ENCODE results near the gene MBD3. TPM values are rescaled to one million over a fixed set of nuclear protein-coding genes. Genes with fewer than 3 reads are reported as not detected.

MBD3 gene
- total and polyA plus RNA-seq, 2 of the 4 experiments (the other 2 are of a cell fraction), result 42.5 to 66.3 TPM

- H4K5ac ChIP-seq (ENCODE audit: low read depth, low read length), result peak overlapping the region; percentile 84; the same call in 1 of the 2 replicates
- H3K56ac ChIP-seq (ENCODE audit: extremely low read depth, insufficient read depth, low read length), result peak overlapping the region; percentile 52; the same call in 1 of the 2 replicates
- H3K4me3 ChIP-seq (ENCODE audit: insufficient read depth, low read depth, low read length), result peak overlapping the region; percentile 97
- no peaks in the 10 kb centered on the region for H3K9me3 ChIP-seq (ENCODE audit: control insufficient read depth, insufficient read depth, low read length)
- peak overlapping the region; percentile 81 for H2AK5ac ChIP-seq (ENCODE audit: low read depth, low read length)
- peak overlapping the region; percentile 17; the same call in 1 of the 2 replicates for H3K23ac ChIP-seq (ENCODE audit: low read depth, low read length)
- H3K9me1 ChIP-seq (ENCODE audit: insufficient read depth, low read length), result peaks cover 10% of the 10 kb centered on the region
- peaks cover 0 to 31% of the 10 kb centered on the region in 2 experiments; a peak in 2 of 4 replicates for H3K79me1 ChIP-seq (ENCODE audit: low read depth in 1 of 2, low read length in 2 of 2)
- peaks cover 4% of the 10 kb centered on the region; the same call in 1 of the 2 replicates for H3K36me3 ChIP-seq (ENCODE audit: control insufficient read depth, insufficient read depth, low read length)
- no peak overlapping the region for H2BK15ac ChIP-seq (ENCODE audit: low read depth, low read length)
- H2BK5ac ChIP-seq (ENCODE audit: low read depth, low read length, poor library complexity, severe bottlenecking), result peak overlapping the region; percentile 91
- in situ Hi-C loops (cut with MboI; ENCODE audit: low sequenced_read_pairs), result no loop called here
- peak overlapping the region; percentile 95; the same call in 1 of the 2 replicates for H3K4ac ChIP-seq (ENCODE audit: low read depth, low read length)
- H3K4me1 ChIP-seq (ENCODE audit: control insufficient read depth, insufficient read depth, low read length), result peaks cover 8% of the 10 kb centered on the region
- ChIA-PET CTCF (interaction anchor here (0.6 to 1.5 kb wide), 2 partner anchors 21 to 53 kb away, joined by 5 to 11 read pairs; no protein-coding TSS in a partner anchor), POLR2A (ENCODE audit: unreplicated experiment) (no interaction called here)
- ATAC-seq (ENCODE audit: low read depth) (peak; percentile 40), DNase-seq (no peak)
- H3K9ac ChIP-seq (ENCODE audit: low read depth, low read length), result peak overlapping the region; percentile 98
- H3K18ac ChIP-seq (ENCODE audit: low read depth, low read length), result peak overlapping the region; percentile 78; the same call in 1 of the 2 replicates
- peaks cover 50% of the 10 kb centered on the region for H4K20me1 ChIP-seq (ENCODE audit: insufficient read depth, low read length)
- WGBS, 2 experiments (ENCODE audit: extremely low coverage in 2 of 2, insufficient read length in 1 of 2), result 0% methylated on average over 75 of the region's 108 CpGs; no CpG with 5 or more reads in 1 of the 2 experiments
- H3K27me3 ChIP-seq (ENCODE audit: control insufficient read depth, insufficient read depth, low read length), result no peaks in the 10 kb centered on the region; the same call in 1 of the 2 replicates
- dilution Hi-C loops (cut with HindIII; ENCODE audit: low sequenced_read_pairs, unreplicated experiment), result no loop called here
- peak overlapping the region; percentile 100 for H2AK9ac ChIP-seq (replicated peaks; ENCODE audit: low read depth, low read length, poor library complexity)
- peak overlapping the region; percentile 77 for H3K4me2 ChIP-seq (ENCODE audit: low read depth, low read length)
- peak overlapping the region; percentile 95 for H3K27ac ChIP-seq (ENCODE audit: insufficient read depth, low read length)
- H2BK120ac ChIP-seq (ENCODE audit: low read depth, low read length), result no peak overlapping the region
- no peak for TF ChIP-seq RAD21 (IDR thresholded peaks at IDR 0.05; ENCODE audit: low read length)
- no peak for TF ChIP-seq USF2 (IDR thresholded peaks at IDR 0.05; ENCODE audit: low read depth, low read length)
- TF ChIP-seq, protein P1, sequence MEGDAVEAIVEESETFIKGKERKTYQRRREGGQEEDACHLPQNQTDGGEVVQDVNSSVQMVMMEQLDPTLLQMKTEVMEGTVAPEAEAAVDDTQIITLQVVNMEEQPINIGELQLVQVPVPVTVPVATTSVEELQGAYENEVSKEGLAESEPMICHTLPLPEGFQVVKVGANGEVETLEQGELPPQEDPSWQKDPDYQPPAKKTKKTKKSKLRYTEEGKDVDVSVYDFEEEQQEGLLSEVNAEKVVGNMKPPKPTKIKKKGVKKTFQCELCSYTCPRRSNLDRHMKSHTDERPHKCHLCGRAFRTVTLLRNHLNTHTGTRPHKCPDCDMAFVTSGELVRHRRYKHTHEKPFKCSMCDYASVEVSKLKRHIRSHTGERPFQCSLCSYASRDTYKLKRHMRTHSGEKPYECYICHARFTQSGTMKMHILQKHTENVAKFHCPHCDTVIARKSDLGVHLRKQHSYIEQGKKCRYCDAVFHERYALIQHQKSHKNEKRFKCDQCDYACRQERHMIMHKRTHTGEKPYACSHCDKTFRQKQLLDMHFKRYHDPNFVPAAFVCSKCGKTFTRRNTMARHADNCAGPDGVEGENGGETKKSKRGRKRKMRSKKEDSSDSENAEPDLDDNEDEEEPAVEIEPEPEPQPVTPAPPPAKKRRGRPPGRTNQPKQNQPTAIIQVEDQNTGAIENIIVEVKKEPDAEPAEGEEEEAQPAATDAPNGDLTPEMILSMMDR (conservative IDR thresholded peaks at IDR 0.05; ENCODE audit: low read depth, low read length), result no peak
- TF ChIP-seq POLR2A (IDR thresholded peaks at IDR 0.05; ENCODE audit: low read depth, low read length), result 0 out of 2 replicates have a peak, but pooled peaks have one; percentile 24
- peak overlapping the region in 1 of 2 experiments; percentile 40; a peak in 1 of 4 replicates for H4K8ac ChIP-seq (ENCODE audit: low read depth in 2 of 2, low read length in 2 of 2)
- H2AFZ ChIP-seq (replicated peaks; ENCODE audit: low read length, poor library complexity), result peak overlapping the region; percentile 82
- BruUV-seq (replicated peaks), result no TSS peak
- intact Hi-C loops (cut with micrococcal nuclease), result loop anchor here (10.0 kb wide), 1 partner anchor 988 kb away; no protein-coding TSS in a partner anchor
- H2BK20ac ChIP-seq (ENCODE audit: low read depth, low read length), result no peak overlapping the region
- H4K91ac ChIP-seq (ENCODE audit: insufficient read depth, low read depth, low read length), result peak overlapping the region; percentile 58
- H3K14ac ChIP-seq (replicated peaks; ENCODE audit: low read depth, low read length), result 0 out of 2 replicates have a peak overlapping the region, but pooled peaks have one; percentile 31
Measured at GRCh38 chr19:1567116-1567847, 25.4 kb downstream of the MBD3 start.
